Activated CD4-positive, alpha-beta memory T cell treated with anti-CD3 and anti-CD28 coated beads for 36 hours (primary cell): Measurements from ENCODE around the gene AP3B1. TPM values are rescaled to one million over a fixed set of nuclear protein-coding genes. Genes with fewer than 3 reads are reported as not detected.

ENCODE experiments used
- CTCF ChIA-PET: fragments of 350-600 bp; sonication (Branson Sonifier 250); formaldehyde crosslinking; loops from one replicate; lab custom pipeline; 2021; ENCODE audit warnings: antibody characterized with exemption, inconsistent platforms; lab: Charles Lee
- POLR2A ChIA-PET: fragments of 350-600 bp; sonication (Branson Sonifier 250); formaldehyde crosslinking; loops from one replicate; lab custom pipeline; 2021; ENCODE audit warnings: antibody characterized with exemption; lab: Charles Lee
- DNase-seq: peaks from one replicate; pipeline ENCODE4 v3.0.0-alpha.2; 2020
- H3K27ac Mint-ChIP-seq: one replicate; pipeline ENCODE4 v1.8.0; 2021; ENCODE audit warnings: mixed read lengths
- H3K27me3 Mint-ChIP-seq: one replicate; pipeline ENCODE4 v1.8.0; 2021; ENCODE audit warnings: mixed read lengths
- H3K36me3 Mint-ChIP-seq: one replicate; pipeline ENCODE4 v1.8.0; 2021; ENCODE audit warnings: mixed read lengths
- H3K4me1 Mint-ChIP-seq: one replicate; pipeline ENCODE4 v1.8.0; 2021; ENCODE audit warnings: low read depth, mixed read lengths
- H3K4me3 Mint-ChIP-seq: one replicate; pipeline ENCODE4 v1.8.0; 2021; ENCODE audit warnings: mild to moderate bottlenecking, mixed read lengths
- H3K9me3 Mint-ChIP-seq: one replicate; pipeline ENCODE4 v1.8.0; 2021; ENCODE audit warnings: mixed read lengths
- intact Hi-C: fragments of 100-400 bp; cut with micrococcal nuclease; formaldehyde crosslinking; loops from one replicate; pipeline ENCODE4 v1.15.1; 2023
- total RNA-seq, 2 experiments: library from RNA; stranded (reverse); gene quantifications; one replicate each; pipeline ENCODE4 v1.2.3, GENCODE V29; 2021

AP3B1 gene
- total RNA-seq, 2 experiments from 2014 or later: 36.5 to 40.2 TPM

- H3K4me1 Mint-ChIP-seq: no peaks in the 10 kb centered on the region
- ChIA-PET CTCF (interaction anchor here (0.7 kb wide), 1 partner anchor 139 kb away, joined by 3 read pairs; no protein-coding TSS in a partner anchor), POLR2A (no interaction called here)
- no peak overlapping the region for H3K27ac Mint-ChIP-seq
- no peak for DNase-seq
- no peak overlapping the region for H3K4me3 Mint-ChIP-seq
- intact Hi-C loops: no loop called here
- H3K27me3 Mint-ChIP-seq: no peaks in the 10 kb centered on the region
- H3K9me3 Mint-ChIP-seq: no peaks in the 10 kb centered on the region
- peaks cover 5% of the 10 kb centered on the region for H3K36me3 Mint-ChIP-seq
Measured at GRCh38 chr5:78006449-78006848, 288.0 kb downstream of the AP3B1 start.

- POLR2A ChIA-PET: no interaction called here
- H3K4me3 Mint-ChIP-seq: no peak overlapping the region
- DNase-seq: no peak
- H3K4me1 Mint-ChIP-seq: no peaks in the 10 kb centered on the region
- CTCF ChIA-PET: no interaction called here
- no peaks in the 10 kb centered on the region for H3K27me3 Mint-ChIP-seq
- peaks cover 10% of the 10 kb centered on the region for H3K36me3 Mint-ChIP-seq
- H3K9me3 Mint-ChIP-seq: no peaks in the 10 kb centered on the region
- intact Hi-C loops: no loop called here
- no peak overlapping the region for H3K27ac Mint-ChIP-seq
Measured at GRCh38 chr5:78005021-78005785, 289.3 kb downstream of the AP3B1 start.

DNA sequence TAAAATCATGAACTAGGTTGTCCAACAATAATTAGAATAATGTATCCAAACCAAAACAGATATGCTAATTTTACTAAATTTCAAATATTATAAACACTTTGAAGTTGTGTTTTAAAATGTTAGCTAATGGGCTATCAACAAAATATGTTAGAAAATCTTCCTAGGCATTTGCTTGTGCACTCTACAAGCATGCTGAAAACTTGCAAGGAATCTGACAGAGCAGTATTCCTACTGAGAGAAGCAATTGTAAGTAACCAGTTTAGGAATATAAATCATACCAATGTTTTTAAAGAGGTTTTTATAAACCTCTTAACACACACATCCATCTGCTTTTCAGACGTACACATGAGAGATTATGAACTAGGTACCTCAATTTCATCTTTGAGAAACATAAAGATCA lies 289.9 kb downstream of the AP3B1 start:
- H3K27me3 Mint-ChIP-seq: no peaks in the 10 kb centered on the region
- ChIA-PET POLR2A (no interaction called here), CTCF (interaction anchor here (1.5 kb wide), 1 partner anchor 10 kb away, joined by 3 read pairs; no protein-coding TSS in a partner anchor)
- intact Hi-C loops: no loop called here
- no peak for DNase-seq
- H3K36me3 Mint-ChIP-seq: peaks cover 11% of the 10 kb centered on the region
- H3K4me3 Mint-ChIP-seq: no peak overlapping the region
- no peak overlapping the region for H3K27ac Mint-ChIP-seq
- H3K9me3 Mint-ChIP-seq: no peaks in the 10 kb centered on the region
- no peaks in the 10 kb centered on the region for H3K4me1 Mint-ChIP-seq

GRCh38 chr5:78003919-78004318 lies 290.6 kb downstream of the AP3B1 start:
- no peaks in the 10 kb centered on the region for H3K4me1 Mint-ChIP-seq
- no peak for DNase-seq
- no peaks in the 10 kb centered on the region for H3K9me3 Mint-ChIP-seq
- ChIA-PET CTCF (interaction anchor here (1.5 kb wide), 1 partner anchor 9 kb away, joined by 3 read pairs; no protein-coding TSS in a partner anchor), POLR2A (no interaction called here)
- no peaks in the 10 kb centered on the region for H3K27me3 Mint-ChIP-seq
- intact Hi-C loops: no loop called here
- no peak overlapping the region for H3K4me3 Mint-ChIP-seq
- H3K36me3 Mint-ChIP-seq: peaks cover 17% of the 10 kb centered on the region
- no peak overlapping the region for H3K27ac Mint-ChIP-seq

DNA sequence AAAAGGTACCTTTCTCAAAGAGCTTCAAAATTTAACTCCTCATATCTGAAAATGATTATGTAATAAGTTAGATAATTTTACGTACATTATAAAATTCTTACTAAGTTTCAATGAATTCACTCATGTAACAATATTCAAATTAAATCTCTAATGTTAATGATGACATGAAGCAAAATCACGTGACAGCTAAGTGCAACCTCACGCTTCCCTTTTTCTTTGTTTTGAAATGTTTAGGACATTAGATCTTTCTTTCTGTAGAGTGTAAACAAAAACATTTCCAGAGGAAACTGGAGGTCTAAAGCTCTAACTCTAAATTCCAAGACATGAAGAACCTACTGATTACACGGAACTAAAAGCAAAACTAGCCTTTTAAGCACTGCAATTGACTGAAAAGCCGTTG lies 291.0 kb downstream of the AP3B1 start:
- ChIA-PET CTCF (interaction anchor here (1.5 kb wide), 1 partner anchor 9 kb away, joined by 3 read pairs; no protein-coding TSS in a partner anchor), POLR2A (no interaction called here)
- Mint-ChIP-seq H3K36me3 (peaks cover 20% of the 10 kb centered on the region), H3K9me3 (no peaks in the 10 kb centered on the region), H3K4me1 (no peaks in the 10 kb centered on the region), H3K4me3 (no peak overlapping the region), H3K27ac (no peak overlapping the region), H3K27me3 (no peaks in the 10 kb centered on the region)
- DNase-seq: no peak
- intact Hi-C loops: no loop called here

DNA sequence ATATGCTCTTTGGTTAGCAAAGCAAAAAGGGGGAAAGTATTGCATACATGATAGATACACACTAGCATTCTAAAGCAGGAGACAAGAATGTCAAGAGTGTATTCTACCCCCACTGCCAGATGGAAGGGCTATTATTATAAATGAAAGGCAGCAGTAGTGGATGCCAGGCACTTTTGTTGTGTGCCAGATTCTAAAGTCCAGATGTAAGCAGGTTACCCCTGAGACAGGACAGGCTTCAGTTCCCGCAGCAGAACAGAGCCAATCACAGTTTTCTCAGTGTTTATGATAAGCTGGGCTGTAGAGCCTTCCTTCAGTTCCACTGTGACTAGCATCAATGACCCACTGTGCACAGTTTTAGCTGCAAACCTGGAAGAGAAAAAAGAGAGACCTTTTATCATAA lies 291.8 kb downstream of the AP3B1 start:
- Mint-ChIP-seq H3K4me1 (no peaks in the 10 kb centered on the region), H3K9me3 (no peaks in the 10 kb centered on the region), H3K27ac (no peak overlapping the region), H3K4me3 (no peak overlapping the region), H3K36me3 (peaks cover 21% of the 10 kb centered on the region), H3K27me3 (no peaks in the 10 kb centered on the region)
- CTCF ChIA-PET: no interaction called here
- intact Hi-C loops: no loop called here
- no peak for DNase-seq
- POLR2A ChIA-PET: no interaction called here

- H3K36me3 Mint-ChIP-seq: peaks cover 21% of the 10 kb centered on the region
- H3K27me3 Mint-ChIP-seq: no peaks in the 10 kb centered on the region
- POLR2A ChIA-PET: interaction anchor here (0.5 kb wide), 1 partner anchor 339 kb away, joined by 3 read pairs; no protein-coding TSS in a partner anchor
- no peak overlapping the region for H3K27ac Mint-ChIP-seq
- H3K9me3 Mint-ChIP-seq: no peaks in the 10 kb centered on the region
- intact Hi-C loops: no loop called here
- no peak overlapping the region for H3K4me3 Mint-ChIP-seq
- CTCF ChIA-PET: no interaction called here
- H3K4me1 Mint-ChIP-seq: no peaks in the 10 kb centered on the region
- no peak for DNase-seq
Measured at GRCh38 chr5:78001197-78001596, 293.3 kb downstream of the AP3B1 start.

DNA sequence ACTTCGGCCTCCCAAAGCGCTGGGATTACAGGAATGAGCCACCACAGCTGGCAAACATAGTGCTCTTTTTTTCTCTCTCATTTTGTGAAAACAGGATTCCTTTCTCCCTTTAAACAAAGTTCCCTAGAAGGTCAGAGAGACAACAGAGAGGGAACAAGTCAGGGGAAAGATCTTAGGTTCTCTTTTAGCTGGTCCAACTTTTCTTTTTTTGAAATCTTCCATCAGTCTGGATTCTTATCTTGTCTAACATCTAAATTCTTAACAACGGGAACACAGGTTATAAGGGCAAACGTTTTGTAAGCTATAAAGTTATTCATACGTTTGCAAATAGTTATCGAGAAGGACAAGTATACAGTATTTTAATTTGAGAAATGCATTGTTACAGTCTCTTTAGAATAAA lies 294.3 kb downstream of the AP3B1 start:
- H3K4me1 Mint-ChIP-seq: no peaks in the 10 kb centered on the region
- DNase-seq: no peak
- H3K27me3 Mint-ChIP-seq: no peaks in the 10 kb centered on the region
- POLR2A ChIA-PET: no interaction called here
- no peak overlapping the region for H3K4me3 Mint-ChIP-seq
- H3K36me3 Mint-ChIP-seq: peaks cover 21% of the 10 kb centered on the region
- H3K27ac Mint-ChIP-seq: no peak overlapping the region
- intact Hi-C loops: no loop called here
- CTCF ChIA-PET: no interaction called here
- no peaks in the 10 kb centered on the region for H3K9me3 Mint-ChIP-seq

- no peak overlapping the region for H3K4me3 Mint-ChIP-seq
- H3K27ac Mint-ChIP-seq: no peak overlapping the region
- no peak for DNase-seq
- no peaks in the 10 kb centered on the region for H3K27me3 Mint-ChIP-seq
- peaks cover 21% of the 10 kb centered on the region for H3K36me3 Mint-ChIP-seq
- intact Hi-C loops: no loop called here
- CTCF ChIA-PET: no interaction called here
- no peaks in the 10 kb centered on the region for H3K9me3 Mint-ChIP-seq
- POLR2A ChIA-PET: no interaction called here
- H3K4me1 Mint-ChIP-seq: no peaks in the 10 kb centered on the region
Measured at GRCh38 chr5:77999399-77999798, 295.1 kb downstream of the AP3B1 start.

DNA sequence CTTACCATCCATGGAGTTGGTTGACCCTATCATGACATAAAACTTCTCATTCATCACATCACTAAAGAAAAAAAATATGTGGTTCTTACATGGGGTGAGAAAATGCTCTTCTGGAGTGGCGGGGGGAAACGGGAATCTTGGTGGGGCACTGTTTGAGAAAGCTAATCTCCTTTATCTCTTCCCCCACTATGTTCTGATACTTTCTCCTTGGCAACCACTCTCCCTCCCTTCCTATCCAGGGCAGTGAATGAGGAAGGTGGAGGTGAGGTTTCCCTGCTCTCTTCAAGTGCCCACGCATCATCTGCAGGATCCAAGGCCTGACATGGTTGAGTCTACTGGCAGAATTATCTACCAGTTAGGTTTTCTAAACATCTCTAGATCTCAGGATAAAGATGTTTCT lies 297.6 kb downstream of the AP3B1 start:
- Mint-ChIP-seq H3K9me3 (no peaks in the 10 kb centered on the region), H3K4me1 (no peaks in the 10 kb centered on the region), H3K36me3 (peaks cover 19% of the 10 kb centered on the region), H3K27me3 (no peaks in the 10 kb centered on the region), H3K27ac (no peak overlapping the region), H3K4me3 (no peak overlapping the region)
- intact Hi-C loops: no loop called here
- POLR2A ChIA-PET: no interaction called here
- CTCF ChIA-PET: no interaction called here
- DNase-seq: no peak

DNA sequence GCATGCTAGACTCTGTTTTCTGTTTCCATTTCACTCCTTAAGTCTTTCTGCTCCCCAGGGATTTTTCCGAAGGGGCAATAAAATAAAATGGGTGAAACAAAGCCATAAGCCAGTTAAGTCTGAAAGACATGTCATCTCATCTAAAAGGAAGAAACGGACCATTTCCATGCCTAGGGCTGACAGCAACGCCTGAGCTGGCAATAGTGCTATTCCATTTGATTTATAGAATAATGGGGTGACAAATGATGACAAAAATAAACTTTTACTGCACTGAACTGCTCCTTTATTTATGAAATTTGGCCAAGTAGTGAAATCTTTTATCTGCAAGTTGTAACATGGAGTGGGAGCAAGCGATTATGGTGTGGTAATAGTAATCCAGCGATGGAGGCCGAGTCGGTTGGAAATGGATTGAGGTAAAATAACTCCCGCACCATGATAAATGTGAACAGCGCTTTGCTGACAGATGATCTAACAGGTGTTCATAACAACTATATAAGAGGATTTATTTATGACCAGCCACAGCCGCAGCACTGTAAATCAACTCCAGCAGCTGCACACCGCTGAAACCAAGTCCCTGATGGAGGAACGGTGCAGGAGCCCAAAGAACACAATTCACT lies 298.6 kb downstream of the AP3B1 start:
- Mint-ChIP-seq H3K4me1 (no peaks in the 10 kb centered on the region), H3K27me3 (no peaks in the 10 kb centered on the region), H3K9me3 (no peaks in the 10 kb centered on the region), H3K27ac (no peak overlapping the region), H3K36me3 (peaks cover 16% of the 10 kb centered on the region), H3K4me3 (no peak overlapping the region)
- CTCF ChIA-PET: no interaction called here
- intact Hi-C loops: no loop called here
- no peak for DNase-seq
- POLR2A ChIA-PET: no interaction called here

DNA sequence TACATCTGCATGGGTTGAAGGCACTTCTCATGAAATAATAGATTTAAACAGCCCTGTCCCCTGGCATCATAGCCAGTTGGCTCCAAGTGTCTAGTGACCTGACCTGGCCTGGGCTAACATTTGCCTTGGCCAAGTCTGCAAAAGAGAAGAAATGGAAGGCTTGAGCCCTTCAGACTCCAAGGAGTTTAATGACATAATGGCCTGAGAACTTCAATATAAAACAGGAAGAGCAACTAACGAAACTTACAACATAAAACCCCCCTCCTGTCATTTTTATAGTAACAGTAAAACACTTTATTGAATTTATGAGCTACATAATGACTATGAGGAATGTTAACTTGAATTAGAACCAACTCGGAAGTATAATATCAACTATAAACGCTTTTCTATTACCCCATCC lies 299.6 kb downstream of the AP3B1 start:
- H3K9me3 Mint-ChIP-seq: no peaks in the 10 kb centered on the region
- intact Hi-C loops: no loop called here
- no peaks in the 10 kb centered on the region for H3K27me3 Mint-ChIP-seq
- H3K4me3 Mint-ChIP-seq: no peak overlapping the region
- no peaks in the 10 kb centered on the region for H3K4me1 Mint-ChIP-seq
- ChIA-PET CTCF (interaction anchor here (1.3 kb wide), 1 partner anchor 9 kb away, joined by 3 read pairs; no protein-coding TSS in a partner anchor), POLR2A (no interaction called here)
- H3K36me3 Mint-ChIP-seq: peaks cover 12% of the 10 kb centered on the region
- H3K27ac Mint-ChIP-seq: no peak overlapping the region
- no peak for DNase-seq
